ENCODE results near the gene CISH. TPM values are rescaled to one million over a fixed set of nuclear protein-coding genes. Genes with fewer than 3 reads are reported as not detected.

The CISH gene
- total and polyA plus RNA-seq, 9 of the 15 experiments (the other 6 are each of a cell fraction or from before 2014, with no cell fraction given) = 1.7 to 47.7 (median 18.3) TPM

DNA sequence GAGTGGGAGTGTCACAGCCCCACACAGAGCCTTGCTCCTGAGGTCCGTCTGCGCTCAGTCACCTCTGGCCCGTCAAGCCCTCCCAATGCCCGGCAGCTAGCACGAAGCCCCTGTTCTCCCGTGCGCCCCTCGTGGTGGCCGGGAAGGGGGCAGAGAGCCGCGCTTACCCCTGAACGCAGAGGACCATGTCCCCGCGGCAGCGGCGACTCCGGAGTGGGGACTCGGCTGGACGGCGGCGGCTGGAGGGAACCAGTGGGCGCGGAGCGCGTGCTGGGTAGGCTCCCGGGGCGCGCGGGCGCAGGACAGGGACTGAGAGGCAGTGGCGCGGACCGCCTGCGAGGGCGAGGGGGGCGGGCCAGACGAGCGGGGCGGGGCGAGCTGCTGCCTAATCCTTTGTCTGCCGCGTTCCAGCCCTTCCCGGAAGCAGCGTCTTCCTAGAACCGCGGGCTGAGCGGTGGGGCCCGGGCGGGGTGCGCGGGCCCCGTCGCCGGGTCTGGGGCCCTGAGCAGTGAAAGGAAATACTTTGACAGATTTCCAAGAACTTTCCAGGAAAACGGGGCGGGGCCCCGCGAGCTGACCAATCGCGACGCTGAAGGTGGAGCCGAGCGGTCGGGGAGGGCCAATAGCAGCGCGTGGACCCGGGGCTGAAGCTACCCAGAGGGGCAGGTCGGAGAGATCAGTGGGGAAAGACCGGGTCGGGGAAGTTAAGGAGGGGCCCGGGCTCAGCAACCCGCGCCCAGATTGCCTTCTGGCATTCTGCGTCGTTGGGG is at the start of gene CISH (continued):
- TF ChIP-seq, protein P1, sequence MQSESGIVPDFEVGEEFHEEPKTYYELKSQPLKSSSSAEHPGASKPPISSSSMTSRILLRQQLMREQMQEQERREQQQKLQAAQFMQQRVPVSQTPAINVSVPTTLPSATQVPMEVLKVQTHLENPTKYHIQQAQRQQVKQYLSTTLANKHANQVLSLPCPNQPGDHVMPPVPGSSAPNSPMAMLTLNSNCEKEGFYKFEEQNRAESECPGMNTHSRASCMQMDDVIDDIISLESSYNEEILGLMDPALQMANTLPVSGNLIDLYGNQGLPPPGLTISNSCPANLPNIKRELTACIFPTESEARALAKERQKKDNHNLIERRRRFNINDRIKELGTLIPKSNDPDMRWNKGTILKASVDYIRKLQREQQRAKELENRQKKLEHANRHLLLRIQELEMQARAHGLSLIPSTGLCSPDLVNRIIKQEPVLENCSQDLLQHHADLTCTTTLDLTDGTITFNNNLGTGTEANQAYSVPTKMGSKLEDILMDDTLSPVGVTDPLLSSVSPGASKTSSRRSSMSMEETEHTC (IDR thresholded peaks at IDR 0.05) = no peak
- TF ChIP-seq ZNF778 (CRISPR knock-in tag; IDR thresholded peaks at IDR 0.05) = no peak
- TF ChIP-seq ETS2 (tag; IDR thresholded peaks at IDR 0.05; ENCODE audit: borderline replicate concordance, poor library complexity, severe bottlenecking) = no peak
- no peak for TF ChIP-seq BMI1 (IDR thresholded peaks at IDR 0.05; ENCODE audit: low read length)
- TF ChIP-seq ZNF212 (CRISPR knock-in tag; IDR thresholded peaks at IDR 0.05) = no peak
- TF ChIP-seq, protein P2, sequence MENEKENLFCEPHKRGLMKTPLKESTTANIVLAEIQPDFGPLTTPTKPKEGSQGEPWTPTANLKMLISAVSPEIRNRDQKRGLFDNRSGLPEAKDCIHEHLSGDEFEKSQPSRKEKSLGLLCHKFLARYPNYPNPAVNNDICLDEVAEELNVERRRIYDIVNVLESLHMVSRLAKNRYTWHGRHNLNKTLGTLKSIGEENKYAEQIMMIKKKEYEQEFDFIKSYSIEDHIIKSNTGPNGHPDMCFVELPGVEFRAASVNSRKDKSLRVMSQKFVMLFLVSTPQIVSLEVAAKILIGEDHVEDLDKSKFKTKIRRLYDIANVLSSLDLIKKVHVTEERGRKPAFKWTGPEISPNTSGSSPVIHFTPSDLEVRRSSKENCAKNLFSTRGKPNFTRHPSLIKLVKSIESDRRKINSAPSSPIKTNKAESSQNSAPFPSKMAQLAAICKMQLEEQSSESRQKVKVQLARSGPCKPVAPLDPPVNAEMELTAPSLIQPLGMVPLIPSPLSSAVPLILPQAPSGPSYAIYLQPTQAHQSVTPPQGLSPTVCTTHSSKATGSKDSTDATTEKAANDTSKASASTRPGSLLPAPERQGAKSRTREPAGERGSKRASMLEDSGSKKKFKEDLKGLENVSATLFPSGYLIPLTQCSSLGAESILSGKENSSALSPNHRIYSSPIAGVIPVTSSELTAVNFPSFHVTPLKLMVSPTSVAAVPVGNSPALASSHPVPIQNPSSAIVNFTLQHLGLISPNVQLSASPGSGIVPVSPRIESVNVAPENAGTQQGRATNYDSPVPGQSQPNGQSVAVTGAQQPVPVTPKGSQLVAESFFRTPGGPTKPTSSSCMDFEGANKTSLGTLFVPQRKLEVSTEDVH (IDR thresholded peaks at IDR 0.05; ENCODE audit: low read depth, partially characterized antibody) = no peak
- TF ChIP-seq SMARCA5 (IDR thresholded peaks at IDR 0.05) = no peak
- TF ChIP-seq RBM34 (IDR thresholded peaks at IDR 0.05; ENCODE audit: borderline replicate concordance, insufficient read depth, low read length) = no peak
- TF ChIP-seq, protein P3, sequence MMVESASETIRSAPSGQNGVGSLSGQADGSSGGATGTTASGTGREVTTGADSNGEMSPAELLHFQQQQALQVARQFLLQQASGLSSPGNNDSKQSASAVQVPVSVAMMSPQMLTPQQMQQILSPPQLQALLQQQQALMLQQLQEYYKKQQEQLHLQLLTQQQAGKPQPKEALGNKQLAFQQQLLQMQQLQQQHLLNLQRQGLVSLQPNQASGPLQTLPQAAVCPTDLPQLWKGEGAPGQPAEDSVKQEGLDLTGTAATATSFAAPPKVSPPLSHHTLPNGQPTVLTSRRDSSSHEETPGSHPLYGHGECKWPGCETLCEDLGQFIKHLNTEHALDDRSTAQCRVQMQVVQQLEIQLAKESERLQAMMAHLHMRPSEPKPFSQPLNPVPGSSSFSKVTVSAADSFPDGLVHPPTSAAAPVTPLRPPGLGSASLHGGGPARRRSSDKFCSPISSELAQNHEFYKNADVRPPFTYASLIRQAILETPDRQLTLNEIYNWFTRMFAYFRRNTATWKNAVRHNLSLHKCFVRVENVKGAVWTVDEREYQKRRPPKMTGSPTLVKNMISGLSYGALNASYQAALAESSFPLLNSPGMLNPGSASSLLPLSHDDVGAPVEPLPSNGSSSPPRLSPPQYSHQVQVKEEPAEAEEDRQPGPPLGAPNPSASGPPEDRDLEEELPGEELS (CRISPR knock-in tag; IDR thresholded peaks at IDR 0.05; ENCODE audit: borderline replicate concordance) = no peak
- no peak for TF ChIP-seq PCBP2 (IDR thresholded peaks at IDR 0.05; ENCODE audit: low read depth, low read length, poor library complexity, severe bottlenecking)
- no peak for TF ChIP-seq PML (IDR thresholded peaks at IDR 0.05; ENCODE audit: low read length)
- no peak for TF ChIP-seq ZNF384 (IDR thresholded peaks at IDR 0.05; ENCODE audit: low read depth, low read length)
- TF ChIP-seq KDM4B (IDR thresholded peaks at IDR 0.05; ENCODE audit: borderline replicate concordance in 2 of 2, low read depth in 1 of 2) = no peak
- TF ChIP-seq SNIP1 (IDR thresholded peaks at IDR 0.05; ENCODE audit: low read depth) = no peak
- TF ChIP-seq ZC3H4 (CRISPR knock-in tag; IDR thresholded peaks at IDR 0.05; ENCODE audit: borderline replicate concordance) = no peak
- TF ChIP-seq EP400 (IDR thresholded peaks at IDR 0.05) = no peak; the same call in 1 of the 2 replicates
- peak; percentile 57 for TF ChIP-seq ETV1 (tag; conservative IDR thresholded peaks at IDR 0.05; ENCODE audit: low read depth)
- peak; percentile 89 for TF ChIP-seq POLR2G (IDR thresholded peaks at IDR 0.05; ENCODE audit: low read depth, low read length)
- peak; percentile 66 for TF ChIP-seq ASH1L (IDR thresholded peaks at IDR 0.05; ENCODE audit: borderline replicate concordance, low read depth, partially characterized antibody)
- TF ChIP-seq ETV6 (IDR thresholded peaks at IDR 0.05; ENCODE audit: borderline replicate concordance in 1 of 2, low read depth in 2 of 2, low read length in 1 of 2) = peak; percentile 80 to 91
- TF ChIP-seq ETV6 (CRISPR knock-in tag; IDR thresholded peaks at IDR 0.05; ENCODE audit: borderline replicate concordance) = no peak
- TF ChIP-seq RFX7 (CRISPR knock-in tag; IDR thresholded peaks at IDR 0.05) = no peak
- no peak for TF ChIP-seq ZNF586 (CRISPR knock-in tag; conservative IDR thresholded peaks at IDR 0.05)

Measured in K562 (cell line).